HUDEP-2 (cell line): ENCODE measurements around the gene PCDH12.

Source experiments
- DNase-seq, 76 experiments: peaks; one replicate each; lab custom pipeline; 2025; ENCODE audit not compliant: unreplicated experiment in 76 of 76; lab: John Stamatoyannopoulos, UW

PCDH12 gene

DNA sequence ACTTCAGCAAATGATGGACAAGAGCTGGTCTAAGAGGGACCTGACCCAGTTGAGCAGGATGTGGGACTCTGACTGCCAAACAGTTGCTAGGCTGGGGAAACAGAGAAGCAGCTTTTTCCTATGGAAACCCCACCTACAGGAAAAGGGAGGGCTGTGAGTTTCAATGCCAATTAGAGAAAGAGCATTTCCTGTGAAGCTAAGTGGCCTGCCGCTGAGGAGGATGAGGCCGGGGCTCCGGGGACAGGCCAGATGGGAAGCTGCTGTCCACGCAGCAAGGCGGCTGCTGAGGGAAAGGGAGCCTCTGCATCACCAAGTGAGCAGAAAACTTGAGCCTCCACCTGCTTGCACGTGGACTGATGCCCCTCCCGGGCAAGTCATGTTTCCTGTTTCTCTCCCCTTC, at the start of gene PCDH12:
Gene PCDH12 (minus strand): TSS at position 90 of the 400 bp plus-strand sequence. CDS start 351 bp downstream, outside the sequence.
- no peak for DNase-seq

DNA sequence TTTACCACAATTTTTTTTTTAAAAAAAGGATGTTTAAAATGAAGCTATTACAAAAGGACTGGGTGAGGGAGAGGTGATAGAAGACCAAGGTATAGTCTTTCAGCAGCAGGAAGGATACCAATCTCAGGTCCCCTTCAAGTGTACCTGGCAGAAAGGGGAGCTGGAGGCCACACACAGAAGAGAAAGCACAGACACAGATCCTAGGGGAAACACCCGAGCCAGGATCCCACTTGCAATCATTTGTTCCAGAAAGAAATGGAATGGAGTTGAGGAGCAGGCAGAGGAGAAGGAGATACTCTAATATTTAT, 49.2 kb upstream of the PCDH12 start:
- no peak for DNase-seq

DNA sequence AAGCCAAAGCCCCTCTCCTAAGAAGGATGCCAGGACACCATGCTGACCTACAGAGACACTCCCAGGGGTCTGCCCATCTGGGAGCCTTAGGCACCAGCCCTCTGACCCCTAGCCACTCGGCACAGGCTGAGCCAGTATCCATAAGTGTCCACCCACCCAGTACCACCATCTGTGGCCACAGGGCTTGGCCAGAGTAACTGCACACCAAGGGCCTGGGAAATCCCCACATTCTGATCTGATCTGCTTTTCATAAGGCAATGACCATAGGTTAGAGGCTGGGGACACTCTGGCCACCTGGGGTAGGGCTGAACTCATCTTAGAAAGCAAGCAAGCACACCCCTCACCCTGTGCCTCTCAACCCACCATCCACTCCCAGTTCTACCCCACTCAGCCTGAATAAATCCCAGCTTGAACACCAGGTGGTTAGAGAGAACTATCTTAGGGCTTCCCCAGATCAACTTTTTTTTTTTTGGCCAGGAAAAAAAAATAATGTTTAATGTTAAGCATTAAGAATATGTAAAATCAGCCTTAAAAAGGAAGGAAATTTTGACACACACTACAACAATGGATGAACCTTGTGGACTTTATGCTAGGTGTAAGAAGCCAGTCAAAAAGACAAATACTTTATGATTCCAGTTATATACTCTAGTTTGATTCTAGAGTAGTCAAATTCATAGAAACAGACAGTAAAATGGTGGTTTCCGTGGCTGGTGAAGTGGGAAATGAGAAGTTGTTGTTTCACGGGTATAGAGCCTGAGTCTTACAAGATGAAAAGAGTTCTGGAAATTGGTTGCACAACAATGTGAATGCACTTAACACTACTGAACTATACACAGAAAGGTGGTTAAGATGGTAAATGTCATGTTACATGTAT, 48.6 kb upstream of the PCDH12 start:
- no peak for DNase-seq

DNA sequence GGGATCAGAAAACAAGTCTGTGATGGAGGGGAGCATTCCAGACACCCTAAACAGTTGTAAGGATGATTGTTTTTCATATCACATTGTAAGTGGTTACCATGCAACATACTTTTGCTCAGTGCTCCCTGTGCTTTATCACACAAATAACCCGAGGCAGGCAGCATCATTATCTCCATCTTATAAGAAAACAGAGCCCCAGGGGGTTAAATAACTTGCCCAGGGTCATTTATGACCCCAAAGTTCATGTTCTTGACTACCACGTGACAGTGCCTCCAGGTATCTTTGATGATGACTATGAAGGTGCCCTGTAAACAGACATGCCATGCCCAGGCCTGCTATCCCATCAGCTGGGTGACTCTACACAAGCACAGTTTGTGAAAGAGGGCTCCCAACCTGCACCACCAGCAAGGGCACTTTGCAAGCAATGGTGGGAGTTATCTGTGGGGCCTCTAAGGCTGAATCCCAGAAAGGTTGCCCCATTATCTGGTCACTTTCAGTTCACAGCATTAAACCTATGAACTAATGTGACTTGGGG, 45.3 kb upstream of the PCDH12 start:
- DNase-seq: no peak

DNA sequence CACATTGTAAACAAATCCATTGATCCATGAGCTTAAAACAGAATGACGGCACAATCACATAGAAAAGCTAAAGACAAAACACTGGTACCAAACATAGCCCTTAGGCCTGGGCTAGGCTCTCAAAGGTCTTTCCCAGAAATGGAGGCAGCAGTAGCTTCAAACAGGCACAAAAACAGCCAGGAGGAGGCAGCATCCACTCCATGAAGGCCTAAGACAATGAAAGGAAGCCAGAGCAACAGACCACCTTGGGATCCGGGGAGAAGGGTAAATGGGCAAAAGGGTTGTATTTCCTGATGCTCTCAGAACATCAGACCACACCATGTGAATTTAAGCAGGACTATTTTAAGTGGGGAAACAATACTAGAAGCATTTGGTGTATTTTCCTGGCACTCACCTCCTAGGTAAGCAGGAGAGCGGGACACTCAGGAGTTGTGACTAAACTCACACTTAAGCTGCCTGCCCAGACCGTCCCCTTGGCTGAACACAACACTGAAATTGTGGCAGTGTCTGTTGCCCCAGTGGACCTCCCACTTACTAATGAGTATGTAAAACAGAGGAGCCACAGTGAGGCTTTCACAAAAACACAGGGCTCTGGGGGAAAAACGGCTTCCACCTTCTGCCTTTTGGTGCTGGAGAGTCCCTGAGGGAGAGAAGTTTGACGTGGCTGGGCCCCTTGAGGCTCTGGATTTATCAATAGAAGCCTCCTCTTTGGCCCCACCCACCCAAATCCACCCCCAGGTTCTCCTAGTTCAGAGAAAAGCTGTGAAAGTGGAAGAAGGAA, 42.9 kb upstream of the PCDH12 start:
- DNase-seq: peak in 9 of 76 experiments; percentile 3 to 23 (median 12)

DNA sequence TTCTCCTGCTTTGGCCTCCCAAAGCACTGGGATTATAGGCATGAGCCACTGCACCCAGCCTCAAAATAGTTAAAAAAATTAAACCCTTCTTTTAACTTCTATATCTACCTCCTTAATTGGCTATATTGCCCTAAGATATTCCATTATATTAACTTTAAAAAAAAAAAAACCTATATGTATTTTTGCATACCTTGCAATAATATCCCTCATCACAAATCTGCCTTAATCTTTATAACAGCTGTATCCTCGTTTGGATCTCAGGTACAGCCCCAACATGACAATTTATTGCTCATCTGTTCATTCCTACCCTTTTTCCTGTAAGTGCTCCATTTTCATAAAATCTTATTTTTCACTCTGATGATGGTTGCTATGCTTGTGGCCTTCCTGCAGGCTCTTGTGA, 42.2 kb upstream of the PCDH12 start:
- DNase-seq: no peak

DNA sequence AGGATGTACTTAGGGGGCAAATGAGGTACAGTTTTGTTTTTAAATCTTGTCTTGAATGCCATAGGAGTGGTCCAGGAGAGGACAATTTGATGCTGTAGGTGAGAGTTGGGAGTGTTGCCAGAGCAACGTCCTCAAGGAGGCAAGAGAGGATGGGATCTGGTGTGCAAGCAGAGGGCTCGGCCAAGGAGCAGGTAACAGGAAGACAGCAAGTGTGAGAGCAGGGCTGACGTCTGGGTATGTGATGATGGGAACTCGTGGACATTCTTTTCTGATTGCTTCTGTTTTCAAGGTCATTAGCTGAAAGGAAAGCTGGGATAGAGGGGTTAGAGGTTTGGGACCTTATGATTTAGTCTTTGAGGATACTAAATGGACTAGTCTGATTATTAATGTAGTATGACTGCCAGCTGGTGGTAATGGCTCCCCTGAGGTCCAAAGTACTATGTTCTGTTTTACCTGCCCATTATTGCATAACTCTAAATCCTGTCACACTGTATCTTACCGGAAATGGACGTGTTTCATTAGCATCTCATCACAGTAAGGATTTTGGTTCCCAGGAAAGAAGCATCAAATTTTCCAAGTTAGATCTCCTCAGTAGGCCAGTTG, 39.5 kb upstream of the PCDH12 start:
- no peak for DNase-seq

DNA sequence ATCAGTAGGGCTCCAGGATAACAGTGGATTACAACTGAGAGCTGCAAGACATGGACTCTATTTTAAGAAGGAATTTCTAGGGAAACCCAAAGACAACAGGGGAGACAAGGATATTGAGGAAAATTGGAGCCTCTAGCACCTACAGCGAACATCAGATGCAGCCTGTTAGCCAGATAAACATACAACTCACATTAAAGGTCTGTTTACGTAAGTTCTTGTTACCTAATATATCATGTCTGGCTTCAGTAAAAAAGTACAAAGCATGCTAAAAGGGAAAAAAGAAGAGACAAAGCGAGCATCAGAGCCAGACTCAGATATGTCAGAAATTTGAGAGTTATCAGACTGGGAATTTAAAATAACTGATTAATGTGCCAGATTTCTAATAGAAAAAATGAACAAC, 37.7 kb upstream of the PCDH12 start:
- DNase-seq: no peak

DNA sequence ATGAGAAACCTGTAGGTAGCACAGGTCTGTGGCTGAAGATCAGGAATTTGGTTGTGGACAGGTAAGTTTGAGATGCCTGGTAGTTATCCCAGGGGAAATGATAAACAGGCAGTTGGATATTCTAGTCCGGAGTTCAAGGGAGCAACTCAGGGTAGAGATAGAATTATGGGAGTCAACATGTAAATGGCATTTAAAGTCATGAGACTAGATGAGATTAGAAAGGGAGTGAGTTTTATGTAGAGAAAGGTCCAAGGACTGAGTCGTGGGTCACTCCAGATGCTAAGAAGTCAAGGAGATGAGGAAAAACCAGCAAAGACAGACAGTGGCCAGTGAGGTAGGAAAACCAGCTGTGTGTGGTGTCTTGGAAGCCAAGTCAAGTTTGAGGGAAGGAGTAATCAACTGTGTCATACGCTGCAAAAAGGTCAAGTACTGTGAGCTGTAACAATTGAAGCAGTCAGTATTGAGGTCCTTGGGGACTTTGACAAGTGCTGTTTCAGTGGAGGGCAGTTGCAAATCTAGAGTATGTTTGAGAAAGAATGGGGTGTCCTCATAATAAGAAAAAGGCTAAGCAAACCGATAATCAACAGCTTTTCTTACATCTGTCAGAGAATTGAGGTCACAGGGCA, 36.6 kb upstream of the PCDH12 start:
- DNase-seq: no peak

DNA sequence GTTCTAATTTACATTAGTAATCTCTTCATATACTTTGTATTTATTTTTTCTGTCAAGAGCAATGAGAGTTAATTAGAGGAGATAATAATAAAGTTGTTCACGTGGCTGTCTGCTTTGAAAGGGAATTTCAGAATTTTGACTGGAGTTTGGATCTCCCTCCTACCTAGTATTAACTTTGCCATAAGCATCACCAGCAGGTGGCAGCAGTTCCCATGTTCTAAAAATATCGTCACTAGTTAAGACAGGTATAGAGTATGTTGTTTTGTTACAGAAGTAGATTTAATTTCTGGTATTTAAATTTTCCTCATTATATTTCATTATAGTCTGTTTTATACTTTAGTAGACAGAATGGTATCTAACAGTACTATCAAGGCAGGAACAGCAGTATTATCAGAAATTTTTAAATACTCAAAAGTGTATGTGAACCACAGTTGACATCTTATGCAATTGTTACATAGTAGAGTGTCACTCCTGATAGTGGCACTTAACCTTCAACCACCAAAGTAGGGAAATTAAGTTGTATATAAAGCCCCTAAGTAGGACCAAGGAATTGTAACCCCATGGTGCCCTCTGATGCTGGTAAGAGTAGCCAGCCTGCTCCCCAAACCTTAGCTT, 34.5 kb upstream of the PCDH12 start:
- DNase-seq: peak in 58 of 76 experiments; percentile 6 to 70 (median 38)

DNA sequence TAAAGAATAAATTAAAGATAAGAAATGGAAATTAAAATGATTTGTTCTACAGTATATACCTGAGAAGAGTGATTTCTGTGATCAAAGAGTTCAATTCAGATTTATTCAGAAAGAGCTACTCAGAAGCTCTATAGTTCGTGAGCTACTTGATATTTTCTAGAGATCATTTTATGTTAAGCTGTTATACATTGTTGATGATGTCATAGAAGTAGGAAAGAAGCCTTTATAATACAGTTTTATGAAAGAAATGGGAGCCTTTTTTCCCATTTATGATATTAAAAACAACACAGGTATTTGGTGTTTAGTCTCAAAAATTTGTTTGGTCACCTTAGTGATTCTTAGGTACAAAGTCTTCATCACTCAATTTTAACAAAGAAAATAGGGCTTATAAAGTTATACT, 31.7 kb upstream of the PCDH12 start:
- DNase-seq: no peak

DNA sequence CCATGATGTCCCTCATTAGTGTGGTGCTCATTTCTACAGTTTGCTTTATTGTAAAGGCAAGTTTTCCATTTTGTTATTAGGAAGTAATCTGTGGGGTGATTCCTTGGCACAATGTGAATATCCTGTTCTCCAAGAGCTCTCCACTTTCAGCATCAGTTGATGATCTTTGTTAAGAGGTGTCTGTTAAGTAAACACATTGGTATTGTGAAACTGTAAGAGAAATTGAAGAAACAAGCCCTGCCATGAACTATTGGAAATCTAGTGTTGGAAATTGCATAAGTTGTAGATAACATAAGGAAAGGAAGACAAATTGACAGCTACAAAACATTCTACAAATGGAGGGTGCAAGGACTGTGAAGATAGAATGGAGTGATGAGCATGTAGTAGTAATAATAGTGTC, 28.1 kb upstream of the PCDH12 start:
- no peak for DNase-seq

DNA sequence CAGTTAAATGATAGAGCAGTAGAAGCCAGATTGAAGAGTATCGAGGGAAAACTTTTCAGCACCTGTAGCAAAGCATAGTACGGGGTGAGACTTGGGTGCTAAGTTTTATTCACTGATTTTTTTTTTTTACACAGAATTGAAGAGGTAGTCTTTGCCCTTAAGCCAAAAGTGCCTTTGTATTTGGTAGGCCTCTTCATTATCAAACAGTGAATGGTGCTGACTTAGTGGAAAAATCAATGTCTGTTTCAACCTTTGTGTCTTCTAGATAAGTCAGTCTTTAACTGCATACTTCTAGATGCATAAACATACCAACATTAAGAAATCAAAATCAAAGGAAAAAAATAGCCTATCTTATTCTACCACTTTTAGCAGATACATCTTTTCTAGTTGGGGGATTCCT, 24.6 kb upstream of the PCDH12 start:
- no peak for DNase-seq

DNA sequence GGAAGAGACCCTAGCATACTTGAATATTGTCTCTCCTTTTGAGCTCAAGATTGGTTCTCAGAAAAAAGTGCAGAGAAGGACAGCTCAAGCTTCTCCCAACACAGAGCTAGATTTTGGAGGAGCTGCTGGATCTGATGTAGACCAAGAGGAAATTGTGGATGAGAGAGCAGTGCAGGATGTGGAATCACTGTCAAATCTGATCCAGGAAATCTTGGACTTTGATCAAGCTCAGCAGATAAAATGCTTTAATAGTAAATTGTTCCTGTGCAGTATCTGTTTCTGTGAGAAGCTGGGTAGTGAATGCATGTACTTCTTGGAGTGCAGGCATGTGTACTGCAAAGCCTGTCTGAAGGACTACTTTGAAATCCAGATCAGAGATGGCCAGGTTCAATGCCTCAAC, 20.4 kb upstream of the PCDH12 start:
- DNase-seq: no peak

DNA sequence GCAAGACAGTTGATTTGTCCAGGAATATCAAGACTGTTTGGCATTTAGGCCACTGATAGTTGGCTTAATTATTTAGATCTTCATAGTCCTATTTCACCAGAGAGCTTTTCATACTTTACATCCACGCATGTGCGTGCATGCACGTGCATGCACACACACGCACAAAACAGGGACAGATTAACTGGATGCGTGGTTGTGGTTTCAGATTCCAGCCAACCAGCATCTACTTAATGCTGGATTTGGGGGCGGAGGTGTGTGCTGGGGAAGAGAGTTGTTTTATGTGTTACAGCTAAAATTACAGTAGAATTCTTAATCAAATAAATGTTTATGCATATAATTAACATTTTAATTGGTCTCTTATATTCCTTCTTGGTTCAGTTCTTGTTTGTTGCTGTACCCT, 18.2 kb upstream of the PCDH12 start:
- DNase-seq: no peak

DNA sequence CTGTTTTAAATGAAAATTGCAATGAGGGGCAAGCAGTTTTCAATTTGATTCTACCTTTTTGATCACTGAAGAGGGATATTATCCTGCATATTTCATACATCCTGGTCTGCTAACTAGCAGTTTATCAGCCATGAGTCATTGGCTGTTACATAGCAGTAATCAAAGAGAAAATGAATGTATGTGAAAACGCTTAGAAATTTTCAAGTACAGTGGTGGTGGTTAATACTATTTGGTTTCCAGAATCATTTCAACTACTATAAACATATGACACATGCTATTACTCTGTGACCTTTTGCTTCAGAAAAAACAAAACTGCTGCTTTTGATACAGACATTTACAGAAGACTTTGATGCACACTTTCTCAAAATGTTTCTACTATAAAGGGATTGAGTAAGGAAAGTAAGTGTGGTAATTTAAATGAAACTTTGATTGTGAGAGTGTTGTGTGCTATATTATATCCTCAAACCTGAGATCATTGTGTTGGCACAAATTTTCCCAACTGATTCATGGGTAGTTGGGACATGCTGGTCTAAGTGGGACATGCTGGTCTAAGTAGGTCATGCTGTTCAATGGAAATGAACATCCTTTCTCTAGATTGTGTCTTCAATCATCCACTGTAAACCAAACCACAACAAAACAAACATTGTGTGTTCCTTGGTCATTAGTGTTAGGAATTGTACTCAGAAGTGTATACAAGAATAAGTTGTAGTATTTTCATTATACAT, 16.0 kb upstream of the PCDH12 start:
- no peak for DNase-seq

DNA sequence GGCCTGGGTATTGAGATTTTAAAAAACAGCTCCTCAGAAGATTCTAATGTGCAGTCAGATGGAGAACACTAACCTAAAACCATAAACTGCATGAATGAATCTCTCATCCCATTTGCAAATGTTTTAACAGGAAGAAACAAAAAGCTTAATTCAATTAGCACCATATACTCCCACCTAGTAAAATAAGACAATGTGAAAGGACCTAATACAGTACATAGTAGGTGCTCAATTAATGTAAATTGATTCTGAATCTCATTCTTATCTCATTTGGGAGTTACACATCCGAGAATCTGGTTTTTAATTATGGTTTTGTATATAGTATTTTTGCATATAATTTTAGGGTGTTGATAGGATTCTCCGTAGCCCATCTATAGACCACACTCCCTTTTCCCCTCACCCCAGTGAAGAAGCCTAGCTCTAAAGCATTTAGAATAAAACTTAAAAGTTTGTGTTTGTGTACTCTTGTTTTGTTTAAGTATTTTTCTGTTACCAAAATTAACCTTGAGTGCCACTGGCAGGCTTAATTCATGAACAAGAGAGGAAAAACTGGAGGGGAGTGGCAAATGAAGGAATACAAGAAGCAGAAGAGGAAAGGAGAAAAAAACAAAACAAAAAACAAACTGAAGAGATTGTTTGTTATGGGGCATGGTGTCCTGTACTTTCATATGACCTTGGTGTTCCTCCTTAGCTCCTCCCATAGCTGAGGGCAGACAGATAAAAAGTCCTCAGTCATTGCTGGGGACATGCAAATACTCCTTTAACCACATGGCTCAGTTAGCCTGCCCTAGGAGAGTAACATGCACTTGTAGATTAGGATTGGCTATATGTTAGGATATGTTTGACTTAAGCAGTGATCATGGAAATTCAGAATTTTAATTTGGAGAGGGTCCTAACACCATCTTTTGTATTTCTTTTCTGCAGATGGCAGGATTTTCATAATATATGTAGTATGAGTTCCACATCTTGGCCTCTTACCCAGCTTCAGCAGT, 12.1 kb upstream of the PCDH12 start:
- DNase-seq: peak in 69 of 76 experiments; percentile 10 to 89 (median 61)

DNA sequence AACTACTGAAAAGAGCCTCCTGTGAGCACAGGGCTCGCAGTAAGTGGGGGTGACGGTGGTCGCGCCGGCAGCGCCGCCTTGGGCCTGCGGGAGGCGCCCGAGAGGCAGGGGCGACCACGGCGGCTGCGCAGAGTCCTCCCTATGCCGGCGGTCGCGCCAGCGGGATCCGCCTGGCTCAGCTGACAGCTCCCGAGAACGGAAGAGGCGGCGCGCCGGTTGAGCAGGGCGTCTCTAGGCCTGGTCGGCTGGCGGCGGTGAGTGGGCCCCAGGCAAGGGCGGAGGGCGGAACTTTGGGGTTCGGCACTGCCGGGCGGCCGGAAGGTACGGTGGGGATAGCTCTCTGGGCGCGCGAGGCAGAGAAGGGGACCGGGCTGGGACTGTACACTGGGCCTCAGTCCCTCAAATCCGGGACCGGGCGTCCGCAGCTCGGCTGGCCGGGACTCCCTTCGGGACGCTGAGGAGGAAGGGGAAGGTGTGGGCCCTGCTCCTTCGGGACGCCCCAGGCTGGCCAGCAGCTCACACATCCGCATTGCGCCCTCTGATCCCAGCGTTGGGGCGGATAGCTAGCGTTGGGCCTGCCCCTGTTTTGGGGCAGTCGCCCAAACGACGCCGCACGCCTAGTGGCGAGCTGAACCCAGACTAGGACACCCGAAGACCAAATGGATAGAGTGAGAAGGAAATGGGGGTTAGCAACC, 11.1 kb upstream of the PCDH12 start, which contains the start of gene RNF14:
Gene RNF14 (plus strand): TSS at position 192 of the 695 bp plus-strand sequence. CDS start 4,484 bp downstream, outside the sequence.
- peak in 75 of 76 experiments; percentile 52 to 95 (median 89) for DNase-seq
